Stimulated activated CD4-positive, alpha-beta T cell treated with anti-CD3 and anti-CD28 coated beads, Interleukin-12 subunit alpha, Interleukin-12 subunit beta, amount 100 ng/mL, for 48 hours (primary cell): ENCODE data around the gene GOLGA8M.
"Not testable (repeated sequence)": the region's sequence is repeated elsewhere in the genome, so short reads cannot be mapped to it uniquely, and the experiment has no call there.

Experiments used
- DNase-seq, 3 donors: peaks; one replicate each; pipeline ENCODE4 v3.0.0-alpha.2; 2020; ENCODE audit warnings: low read depth in 2 of 3, low spot score in 1 of 3

Gene GOLGA8M

GRCh38 chr15:28664575-28664974 is 47.6 kb downstream of the GOLGA8M start:
- not testable (repeated sequence) for DNase-seq

GRCh38 chr15:28663717-28664116 is 48.5 kb downstream of the GOLGA8M start:
- DNase-seq, result not testable (repeated sequence)

GRCh38 chr15:28660750-28661149 is 51.5 kb downstream of the GOLGA8M start:
- not testable (repeated sequence) for DNase-seq

GRCh38 chr15:28656018-28656360 is 56.2 kb downstream of the GOLGA8M start:
- DNase-seq, result not testable (repeated sequence)

- DNase-seq, result not testable (repeated sequence)
These were observed 56.7 kb downstream of the GOLGA8M start for GRCh38 chr15:28655329-28656017.

- not testable (repeated sequence) for DNase-seq
These were observed 58.0 kb downstream of the GOLGA8M start for GRCh38 chr15:28654194-28654593.

GRCh38 chr15:28652538-28652937 is 59.7 kb downstream of the GOLGA8M start:
- DNase-seq, result not testable (repeated sequence)
